Caco-2 (cell line): ENCODE results near the gene UBQLN4. TPM values are rescaled to one million over a fixed set of nuclear protein-coding genes. Genes with fewer than 3 reads are reported as not detected.

Source experiments
- BruUV-seq: library from RNA; stranded (reverse); fragments of 400-500 nt; replicated peaks from 2 replicates; lab custom pipeline; 2021; lab: Mats Ljungman, UMichigan
- CTCF ChIA-PET: fragments of 300-600 bp; sonication (Branson Sonifier 250); formaldehyde crosslinking; loops from one replicate; lab custom pipeline; 2022; ENCODE audit warnings: antibody characterized with exemption; lab: Charles Lee
- POLR2A ChIA-PET: fragments of 300-600 bp; sonication (Branson Sonifier 250); formaldehyde crosslinking; loops from one replicate; lab custom pipeline; 2022; ENCODE audit warnings: antibody characterized with exemption; lab: Charles Lee
- DNase-seq, 2 experiments: peaks; one replicate each; pipeline versions ENCODE4 v3.0.0 to v3.0.0-alpha.2; 2020 to 2022
- H3K27me3 ChIP-seq: replicated peaks from 2 replicates; pipeline ENCODE4 v1.6.0; 2011; ENCODE audit warnings: low read length; ENCODE audit not compliant: control insufficient read depth, insufficient read depth
- H3K36me3 ChIP-seq: 2 replicates; pipeline ENCODE4 v1.5.1; 2011; ENCODE audit warnings: low read length; ENCODE audit not compliant: control insufficient read depth, insufficient read depth
- H3K4me1 ChIP-seq: fragments of 250-450 bp; sonication (Bioruptor Pico); 2 replicates; pipeline ENCODE4 v1.5.1; 2020; ENCODE audit warnings: mild to moderate bottlenecking
- H3K4me3 ChIP-seq: 2 replicates; pipeline ENCODE4 v1.5.1; 2011; ENCODE audit warnings: low read depth, mild to moderate bottlenecking, control low read depth, low read length
- H3K9me3 ChIP-seq: fragments of 250-450 bp; sonication (Bioruptor Pico); 2 replicates; pipeline ENCODE4 v1.5.1; 2020; ENCODE audit warnings: mild to moderate bottlenecking, moderate library complexity
- H3K27ac Mint-ChIP-seq: one replicate; pipeline ENCODE4 v1.8.0; 2022; ENCODE audit warnings: mixed read lengths; ENCODE audit not compliant: unreplicated experiment
- H3K27me3 Mint-ChIP-seq: one replicate; pipeline ENCODE4 v1.8.0; 2022; ENCODE audit warnings: mixed read lengths; ENCODE audit not compliant: insufficient read depth, unreplicated experiment
- H3K36me3 Mint-ChIP-seq: one replicate; pipeline ENCODE4 v1.8.0; 2022; ENCODE audit warnings: mild to moderate bottlenecking, mixed read lengths; ENCODE audit not compliant: insufficient read depth, unreplicated experiment
- H3K4me1 Mint-ChIP-seq: one replicate; pipeline ENCODE4 v1.8.0; 2022; ENCODE audit warnings: low read depth, mixed read lengths; ENCODE audit not compliant: unreplicated experiment
- H3K4me3 Mint-ChIP-seq: one replicate; pipeline ENCODE4 v1.8.0; 2022; ENCODE audit warnings: mild to moderate bottlenecking, moderate library complexity, mixed read lengths; ENCODE audit not compliant: unreplicated experiment
- H3K9me3 Mint-ChIP-seq: one replicate; pipeline ENCODE4 v1.8.0; 2022; ENCODE audit warnings: mixed read lengths; ENCODE audit not compliant: unreplicated experiment
- CTCF ChIP-seq, 2 experiments: fragments of 200-600 bp in 1 of 2; IDR thresholded peaks; 1 replicate in 1 of 2; 2 replicates in 1 of 2; pipeline versions ENCODE4 v1.5.1 to v1.8.0; 2011 to 2022; ENCODE audit warnings: antibody characterized with exemption in 1 of 2, control low read depth in 1 of 2, inconsistent platforms in 1 of 2, low read depth in 1 of 2, low read length in 1 of 2, mild to moderate bottlenecking in 1 of 2, moderate library complexity in 1 of 2; ENCODE audit not compliant: insufficient read depth in 1 of 2, severe bottlenecking in 1 of 2, unreplicated experiment in 1 of 2
- intact Hi-C: fragments of 100-400 bp; cut with micrococcal nuclease; formaldehyde crosslinking; loops from one replicate; pipeline ENCODE4 v1.10.0; 2022; ENCODE audit not compliant: unreplicated experiment
- total RNA-seq: library from RNA; stranded (reverse); gene quantifications from 2 replicates; pipeline ENCODE4 v1.2.3, GENCODE V29; 2022

UBQLN4 gene
- total RNA-seq, 1 experiment from 2014 or later, result 60.9 TPM

GRCh38 chr1:156065871-156066270, 12.3 kb upstream of the UBQLN4 start:
- ChIA-PET POLR2A (no interaction called here), CTCF (interaction anchor here (0.7 to 1.1 kb wide), 9 partner anchors 40 to 435 kb away, joined by 3 to 8 read pairs (median 3); partner anchors contain the start of genes ARHGEF2 and KHDC4)
- no peak for DNase-seq
- no peak overlapping the region for H3K27ac Mint-ChIP-seq
- H3K9me3 ChIP-seq, result no peaks in the 10 kb centered on the region
- no peak overlapping the region for H3K4me3 Mint-ChIP-seq
- H3K4me1 Mint-ChIP-seq, result peaks cover 8% of the 10 kb centered on the region
- H3K4me1 ChIP-seq, result no peaks in the 10 kb centered on the region
- intact Hi-C loops, result loop anchor here (5.0 kb wide), 1 partner anchor 59 kb away; no protein-coding TSS in a partner anchor
- no TSS peak for BruUV-seq
- TF ChIP-seq CTCF (IDR thresholded peaks at IDR 0.05; ENCODE audit: insufficient read depth in 1 of 2, low read depth in 1 of 2, low read length in 1 of 2, severe bottlenecking in 1 of 2, unreplicated experiment in 1 of 2), result no peak
- no peaks in the 10 kb centered on the region for H3K9me3 Mint-ChIP-seq
- H3K36me3 Mint-ChIP-seq, result peaks cover 70% of the 10 kb centered on the region
- H3K27me3 Mint-ChIP-seq, result no peaks in the 10 kb centered on the region
- H3K4me3 ChIP-seq, result no peak overlapping the region
- no peaks in the 10 kb centered on the region for H3K27me3 ChIP-seq
- peaks cover 3% of the 10 kb centered on the region; the same call in 1 of the 2 replicates for H3K36me3 ChIP-seq

GRCh38 chr1:156065212-156065611, 11.6 kb upstream of the UBQLN4 start:
- ChIA-PET POLR2A (no interaction called here), CTCF (interaction anchor here (0.7 kb wide), 1 partner anchor 88 kb away, joined by 3 read pairs; no protein-coding TSS in a partner anchor)
- peaks cover 8% of the 10 kb centered on the region for H3K4me1 Mint-ChIP-seq
- Histone ChIP-seq H3K9me3 (no peaks in the 10 kb centered on the region), H3K4me3 (no peak overlapping the region), H3K27me3 (no peaks in the 10 kb centered on the region), H3K36me3 (peaks cover 3% of the 10 kb centered on the region; the same call in 1 of the 2 replicates), H3K4me1 (no peaks in the 10 kb centered on the region)
- no peak overlapping the region for H3K27ac Mint-ChIP-seq
- TF ChIP-seq CTCF (IDR thresholded peaks at IDR 0.05; ENCODE audit: insufficient read depth in 1 of 2, low read depth in 1 of 2, low read length in 1 of 2, severe bottlenecking in 1 of 2, unreplicated experiment in 1 of 2), result no peak
- no peaks in the 10 kb centered on the region for H3K27me3 Mint-ChIP-seq
- peaks cover 66% of the 10 kb centered on the region for H3K36me3 Mint-ChIP-seq
- no peak overlapping the region for H3K4me3 Mint-ChIP-seq
- BruUV-seq, result no TSS peak
- H3K9me3 Mint-ChIP-seq, result no peaks in the 10 kb centered on the region
- intact Hi-C loops, result loop anchor here (5.0 kb wide), 1 partner anchor 58 kb away; no protein-coding TSS in a partner anchor
- DNase-seq, result no peak

GRCh38 chr1:156064615-156065014, 11.0 kb upstream of the UBQLN4 start:
- Histone ChIP-seq H3K4me3 (no peak overlapping the region), H3K9me3 (no peaks in the 10 kb centered on the region), H3K36me3 (peaks cover 3% of the 10 kb centered on the region; the same call in 1 of the 2 replicates), H3K27me3 (no peaks in the 10 kb centered on the region), H3K4me1 (no peaks in the 10 kb centered on the region)
- CTCF ChIA-PET, result interaction anchor here (0.6 kb wide), 1 partner anchor 45 kb away, joined by 3 read pairs; no protein-coding TSS in a partner anchor
- BruUV-seq, result no TSS peak
- Mint-ChIP-seq H3K4me1 (peaks cover 8% of the 10 kb centered on the region), H3K9me3 (no peaks in the 10 kb centered on the region), H3K36me3 (peaks cover 63% of the 10 kb centered on the region), H3K4me3 (no peak overlapping the region), H3K27me3 (no peaks in the 10 kb centered on the region), H3K27ac (no peak overlapping the region)
- TF ChIP-seq CTCF (IDR thresholded peaks at IDR 0.05; ENCODE audit: insufficient read depth in 1 of 2, low read depth in 1 of 2, low read length in 1 of 2, severe bottlenecking in 1 of 2, unreplicated experiment in 1 of 2), result no peak
- intact Hi-C loops, result loop anchor here (5.0 kb wide), 1 partner anchor 57 kb away; no protein-coding TSS in a partner anchor
- POLR2A ChIA-PET, result no interaction called here
- DNase-seq, result no peak
